ENCODE data around the gene ZBTB7A.

GRCh38 chr19:4046362-4046691, 20.4 kb downstream of the ZBTB7A start:
- no peak for TF ChIP-seq CTCF (IDR thresholded peaks at IDR 0.05)
- no peak for TF ChIP-seq POLR2A (IDR thresholded peaks at IDR 0.05)

Measured in esophagus squamous epithelium (tissue), 4 donors.